SK-N-MC (cell line): ENCODE measurements around the gene ORC1.

Source experiments
- EZH2 ChIP-seq: fragments of 200-600 bp; sonication (generic); IDR thresholded peaks from one replicate; pipeline ENCODE4 v1.6.1; 2017; ENCODE audit warnings: antibody characterized with exemption
- POLR2AphosphoS5 ChIP-seq: IDR thresholded peaks from 2 replicates; pipeline ENCODE4 v1.6.1; 2012; ENCODE audit warnings: mild to moderate bottlenecking, low read depth, low read length, borderline replicate concordance

- TF ChIP-seq POLR2AphosphoS5 (no peak), EZH2 (no peak)
Measured at GRCh38 chr1:52400131-52400530, 4.1 kb downstream of the ORC1 start.
